HT-29 (cell line): ENCODE measurements around the gene CASKIN2. TPM values are rescaled to one million over a fixed set of nuclear protein-coding genes. Genes with fewer than 3 reads are reported as not detected.
"Not testable (repeated sequence)": the region's sequence is repeated elsewhere in the genome, so short reads cannot be mapped to it uniquely, and the experiment has no call there.

Experiments
- DNase-seq: peaks from one replicate; pipeline ENCODE4 v3.0.0-alpha.2; 2015; ENCODE audit warnings: low spot score
- total RNA-seq: library from RNA; depleted of rRNA; stranded (reverse); fragments of >200 nt; shearing (Covaris generic); gene quantifications from 2 replicates; pipeline ENCODE4 v1.2.3, GENCODE V29; 2014; rRNA removed

Gene CASKIN2
- total RNA-seq, 1 experiment from 2014 or later = 12.3 TPM

DNA sequence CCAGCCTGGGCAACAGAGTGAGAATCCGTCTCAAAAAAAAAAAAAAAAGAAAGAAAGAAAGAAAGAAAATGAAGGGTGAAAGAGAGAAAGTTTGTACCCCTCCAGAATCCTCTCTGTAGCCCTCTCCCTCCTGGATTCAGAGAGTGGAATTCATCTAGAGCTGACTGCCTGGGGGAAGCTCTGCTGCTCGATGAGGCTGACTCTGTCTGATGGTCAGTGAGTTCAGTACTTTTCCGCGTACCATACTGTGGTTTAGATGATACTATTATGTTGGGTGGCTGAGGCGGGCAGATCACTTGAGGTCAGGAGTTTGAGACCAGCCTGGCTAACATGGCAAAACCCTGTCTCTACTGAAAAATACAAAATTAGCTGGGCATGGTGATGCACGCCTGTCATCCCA lies 44.1 kb downstream of the CASKIN2 start:
- no peak for DNase-seq

DNA sequence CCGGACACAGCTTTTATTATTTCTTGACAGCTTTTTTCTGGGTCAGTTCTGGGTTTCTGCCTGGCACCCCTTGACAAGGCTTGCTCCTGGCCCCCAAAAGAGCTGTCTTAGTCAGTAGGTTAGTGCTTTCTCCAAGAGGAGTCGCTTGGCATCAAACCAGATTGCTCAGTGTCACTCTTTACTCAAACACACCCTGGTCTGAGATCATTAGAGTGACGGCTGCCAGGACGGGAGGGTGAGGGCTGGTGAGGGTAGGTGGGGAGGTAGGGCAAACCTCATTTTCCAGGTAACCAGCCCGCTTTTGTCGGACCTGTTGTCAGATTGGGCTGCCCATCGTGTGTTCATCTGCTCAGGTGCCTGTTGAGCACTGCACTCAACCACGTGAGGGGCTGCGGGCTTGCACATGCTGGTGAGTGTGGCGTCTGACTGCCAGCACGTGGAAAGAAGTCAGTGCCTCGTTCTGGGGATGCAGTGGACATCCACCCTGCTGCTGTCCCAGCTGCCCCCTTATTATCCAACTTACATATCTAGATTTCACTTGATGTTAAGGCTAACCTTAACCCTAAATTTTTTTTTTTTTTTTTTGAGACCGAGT lies 46.5 kb downstream of the CASKIN2 start:
- no peak for DNase-seq

DNA sequence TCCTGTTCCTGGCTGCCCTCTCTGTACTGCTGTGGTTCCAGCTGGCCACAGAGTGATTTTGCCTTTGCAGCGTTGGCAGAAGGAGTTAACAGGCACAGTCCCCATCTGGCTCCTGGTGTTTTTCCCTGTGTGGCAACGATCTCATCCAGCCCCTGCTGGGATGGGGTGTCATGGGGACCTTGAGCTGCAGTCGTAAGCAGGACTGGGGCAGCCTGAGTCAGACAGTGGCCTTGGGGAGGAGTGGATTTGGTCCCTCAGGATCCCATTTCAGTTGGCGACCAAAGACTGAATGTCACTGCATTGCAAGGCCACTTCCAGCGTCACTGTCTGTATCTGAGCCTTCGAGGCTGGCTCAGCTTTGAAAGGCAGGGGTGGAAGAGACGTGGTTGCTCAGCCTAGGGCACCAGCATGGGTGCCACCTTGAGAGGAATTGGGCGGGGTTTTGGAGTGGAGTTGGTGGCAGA lies 47.0 kb downstream of the CASKIN2 start:
- DNase-seq = no peak

DNA sequence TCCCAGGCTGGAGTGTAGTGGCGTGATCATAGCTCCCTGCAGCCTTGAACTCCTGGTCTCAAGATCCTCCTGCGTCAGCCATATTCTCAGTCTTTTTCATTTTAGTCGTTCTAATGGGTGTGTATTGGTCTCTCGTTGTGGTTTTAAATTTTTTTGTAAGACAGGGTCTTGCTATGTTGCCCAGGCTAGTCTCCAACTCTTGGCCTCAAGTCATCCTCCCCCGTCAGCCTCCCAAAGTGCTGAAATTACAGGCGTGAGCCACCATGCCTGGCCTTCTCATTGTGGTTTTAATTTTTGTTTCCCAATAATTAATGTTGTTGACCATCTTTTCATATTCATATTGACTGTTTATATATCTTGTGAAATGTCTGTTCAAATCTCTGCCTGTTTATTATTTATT lies 50.3 kb downstream of the CASKIN2 start:
- no peak for DNase-seq

DNA sequence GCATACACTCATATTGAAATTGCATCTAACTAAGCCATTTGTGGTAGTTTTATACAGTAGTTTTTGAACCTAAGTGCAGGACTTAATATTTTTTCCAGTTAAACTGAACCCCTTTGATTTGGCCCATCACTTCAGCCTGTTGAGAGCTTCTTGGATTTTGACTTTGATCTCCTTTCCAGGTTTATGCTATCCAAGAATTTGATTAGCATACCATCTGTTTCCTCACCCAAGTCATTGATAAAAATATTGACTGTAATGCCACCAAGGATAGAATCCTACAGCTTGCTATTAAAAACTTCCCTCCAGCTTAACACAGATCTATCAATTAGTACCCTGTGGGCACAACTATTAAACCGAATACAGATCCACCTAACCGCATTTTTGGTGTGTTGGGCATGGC lies 51.7 kb downstream of the CASKIN2 start:
- no peak for DNase-seq

DNA sequence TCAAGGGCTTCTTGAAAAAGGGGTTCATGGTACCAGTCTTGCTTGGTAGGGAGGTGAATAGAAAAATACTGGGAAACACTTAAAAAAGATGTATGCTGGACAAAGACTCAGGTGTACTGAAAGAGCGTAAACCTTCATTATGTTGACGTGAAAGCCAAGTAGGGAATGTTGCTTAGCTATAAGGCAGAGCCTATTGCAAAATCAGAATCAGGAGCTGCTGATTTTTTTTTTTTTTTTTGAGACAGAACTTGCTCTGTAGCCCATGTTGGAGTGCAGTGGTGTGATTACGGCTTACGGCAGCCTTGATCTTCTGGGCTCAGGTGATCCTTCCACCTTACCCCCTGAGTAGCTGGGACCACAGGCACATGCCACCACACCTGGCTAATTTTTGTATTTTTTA lies 55.0 kb downstream of the CASKIN2 start:
- no peak for DNase-seq

DNA sequence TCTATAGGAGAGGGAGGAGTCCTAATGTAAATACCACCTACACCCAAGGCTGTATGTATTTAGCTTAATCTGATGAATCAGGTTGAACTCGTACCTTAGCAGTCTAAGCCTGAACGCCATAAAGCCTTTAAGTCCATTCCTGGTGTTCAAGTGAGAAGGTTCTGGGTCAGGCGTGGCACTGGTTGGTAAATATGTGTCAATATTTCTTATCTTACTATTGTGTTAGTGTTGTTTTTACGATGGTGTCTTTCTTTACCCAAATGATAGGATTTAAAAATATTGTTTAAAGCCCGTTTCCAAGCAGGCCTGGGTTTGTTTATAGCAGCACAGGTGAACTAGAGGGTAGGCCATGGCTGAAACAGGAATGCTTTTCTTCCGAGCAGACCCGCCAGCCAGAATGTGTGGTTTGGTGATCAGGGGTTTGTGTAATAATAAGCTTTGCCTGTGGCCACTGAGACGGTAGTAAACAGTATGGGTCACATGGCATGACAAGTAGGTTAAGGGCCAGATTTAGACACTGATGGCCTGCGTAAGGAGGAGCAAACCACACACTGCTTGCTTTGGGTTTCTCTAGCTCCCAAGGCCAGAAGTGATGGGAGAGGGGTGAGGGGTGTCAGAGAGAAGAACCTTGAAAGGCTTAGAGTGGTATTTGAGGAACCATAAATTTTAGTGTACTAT lies 55.6 kb downstream of the CASKIN2 start:
- peak; percentile 88 for DNase-seq

DNA sequence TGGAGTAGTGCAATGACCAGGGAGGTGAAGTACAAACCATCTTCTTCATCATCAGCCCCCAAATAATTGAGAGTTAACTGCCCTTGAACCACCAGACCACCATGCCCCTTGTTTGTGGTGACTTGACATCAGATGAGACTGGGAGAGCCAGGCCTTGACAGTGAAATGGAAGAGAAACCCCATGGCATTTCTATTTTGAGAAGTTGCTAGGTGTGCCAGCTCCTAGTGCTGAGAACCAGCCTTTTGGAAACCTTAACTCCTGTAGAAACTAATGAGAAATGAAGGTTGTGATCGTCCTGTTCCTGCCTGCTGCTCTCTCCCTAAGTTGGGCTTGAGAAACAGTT lies 56.1 kb downstream of the CASKIN2 start:
- no peak for DNase-seq

DNA sequence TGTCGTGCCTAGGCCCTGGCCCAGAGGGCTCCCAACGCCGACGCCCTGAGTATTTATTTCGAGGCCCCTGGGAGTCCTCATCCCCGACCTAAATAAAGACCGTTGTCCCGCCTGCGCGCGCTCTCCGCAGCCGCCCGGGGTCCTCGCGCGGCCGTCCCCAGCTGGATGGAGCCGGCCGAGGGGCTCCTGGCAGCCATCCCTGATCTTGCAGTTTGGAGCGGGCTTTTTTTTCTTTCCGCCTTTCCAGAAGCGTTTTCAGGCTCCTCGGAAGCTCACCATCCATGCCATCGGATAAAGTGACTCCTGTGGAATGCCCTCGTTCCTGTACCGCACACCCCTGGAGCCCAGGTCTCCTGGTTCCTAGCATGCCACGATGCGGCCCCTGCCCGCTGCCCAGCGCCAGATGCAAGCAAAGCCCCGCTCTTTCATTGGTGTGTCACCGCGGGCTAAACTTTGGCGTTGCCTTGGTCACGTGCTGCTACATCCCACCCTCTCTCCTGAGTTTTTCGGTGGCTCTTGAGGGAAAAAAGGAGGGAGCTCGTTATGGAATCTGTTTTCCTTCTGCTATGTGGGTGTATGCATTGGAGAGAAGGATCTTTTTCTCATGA lies 58.2 kb downstream of the CASKIN2 start:
- DNase-seq = peak; percentile 23

DNA sequence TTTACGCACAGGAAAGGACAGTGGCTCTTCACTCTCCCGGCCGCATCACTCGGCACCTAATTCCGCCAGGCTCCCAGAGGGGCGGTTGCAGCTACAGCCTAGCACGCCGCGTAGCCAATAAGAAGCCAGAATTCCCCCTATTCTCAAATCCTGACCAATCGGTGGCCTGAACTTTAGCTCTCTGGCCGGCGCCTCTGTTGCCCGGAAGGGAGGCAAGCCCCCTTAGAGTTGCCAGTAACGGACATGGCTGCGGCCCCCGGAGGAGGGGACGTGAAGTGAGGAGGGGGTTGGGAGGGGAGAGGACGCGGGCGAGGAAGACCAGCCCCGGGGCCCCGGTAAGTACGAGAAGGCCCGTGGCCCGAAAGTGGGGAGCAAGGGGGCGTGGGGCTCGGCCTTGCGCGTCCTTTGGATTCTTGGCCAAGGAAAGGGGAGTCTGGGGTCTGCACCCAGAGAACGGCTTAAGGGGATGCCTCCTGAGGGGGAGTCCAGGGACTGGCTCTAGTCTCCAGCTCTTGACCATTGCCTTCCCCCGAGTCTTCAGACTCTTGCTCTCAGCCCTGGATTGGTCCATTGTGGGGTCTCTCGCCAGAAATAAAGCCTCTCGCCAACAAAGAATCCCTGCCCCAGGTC lies 58.8 kb downstream of the CASKIN2 start, which contains the start of gene TMEM94:
Gene TMEM94 (plus strand): TSS at position 219 of the 630 bp plus-strand sequence. CDS start 15,271 bp downstream, outside the sequence.
- peak; percentile 97 for DNase-seq

DNA sequence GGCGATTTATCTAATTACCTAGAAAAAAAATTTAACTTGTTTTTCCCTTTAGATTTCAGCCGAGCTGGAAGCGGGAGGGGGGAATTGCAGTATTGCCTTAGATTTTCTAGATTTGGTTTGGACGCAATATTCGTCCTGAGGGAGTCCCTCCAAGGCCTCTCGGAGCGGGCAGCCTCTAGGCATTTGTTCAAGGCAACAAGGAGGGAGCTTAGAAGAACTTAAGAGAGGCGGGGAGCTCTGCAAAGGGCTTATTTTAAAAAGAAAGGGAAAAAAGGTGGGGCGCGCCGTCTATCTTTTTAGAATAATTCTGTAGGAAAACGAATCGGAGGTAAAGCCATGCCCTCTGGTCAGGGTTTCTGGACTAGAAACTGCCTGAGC lies 59.3 kb downstream of the CASKIN2 start:
- DNase-seq = no peak

DNA sequence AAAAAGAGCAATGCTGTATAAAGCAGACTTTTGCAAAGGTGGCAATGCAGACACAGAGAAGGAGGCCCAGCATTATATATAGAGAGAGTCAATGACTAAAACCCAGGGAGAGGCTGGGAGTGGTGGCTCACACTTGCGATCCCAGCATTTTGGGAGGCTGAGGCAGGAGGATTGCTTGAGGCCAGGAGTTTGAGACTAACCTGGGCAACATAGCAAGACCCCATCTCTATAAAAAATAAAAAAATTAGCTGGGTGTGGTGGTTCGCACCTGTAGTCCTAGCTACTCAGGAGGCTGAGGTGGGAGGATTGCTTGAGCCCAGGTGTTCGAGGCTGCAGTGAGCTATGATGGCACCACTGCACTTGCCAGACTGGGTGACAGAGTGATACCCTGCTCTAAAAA lies 60.7 kb downstream of the CASKIN2 start:
- not testable (repeated sequence) for DNase-seq

DNA sequence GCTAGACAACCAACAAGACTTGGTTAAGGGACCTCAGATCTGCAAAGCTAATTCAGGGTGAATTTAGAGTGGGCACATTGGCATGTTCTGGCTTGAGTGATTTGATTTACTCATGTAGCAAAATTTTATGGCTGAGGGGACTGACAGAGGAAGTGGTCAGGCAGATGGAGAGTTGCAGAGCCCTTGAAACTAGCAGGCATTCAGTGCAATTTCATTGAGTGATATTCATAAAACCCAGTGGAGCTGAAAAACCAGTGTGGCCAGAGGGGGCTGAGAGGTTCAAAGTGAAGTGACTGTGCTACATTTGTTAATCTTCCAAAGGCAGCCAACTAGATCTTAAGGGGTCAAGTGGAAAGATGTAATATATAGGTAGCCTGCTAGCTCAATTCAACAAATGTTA lies 61.1 kb downstream of the CASKIN2 start:
- no peak for DNase-seq

DNA sequence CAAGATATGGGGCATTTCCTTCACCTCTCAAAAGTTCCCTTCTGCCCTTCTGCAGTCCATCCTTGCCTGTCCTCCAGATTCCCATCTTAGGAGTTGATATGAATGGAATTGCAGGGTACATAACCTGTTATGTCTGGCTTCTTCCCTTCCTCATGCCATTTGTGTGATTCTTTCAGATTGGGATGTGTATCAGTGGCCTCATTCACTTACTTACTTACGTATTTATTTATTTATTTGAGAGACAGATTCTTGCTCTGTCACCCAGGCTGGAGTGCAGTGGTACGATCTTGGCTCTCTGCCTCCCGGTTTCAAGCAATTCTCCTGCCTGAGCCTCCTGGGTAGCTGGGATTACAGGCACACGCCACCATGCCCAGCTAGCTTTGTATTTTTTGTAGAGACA lies 65.1 kb downstream of the CASKIN2 start:
- no peak for DNase-seq

Other genes starting within 250 kb of the CASKIN2 start
- 22.8 and 28.8 TPM in 2 replicates for gene MIF4GD, start 244.3 kb downstream of the CASKIN2 start, total RNA-seq
- 39.8 and 46.4 TPM in 2 replicates for gene SLC25A19, start 226.1 kb downstream of the CASKIN2 start, total RNA-seq
- 135 and 169 TPM in 2 replicates for gene GRB2, start 109.9 kb downstream of the CASKIN2 start, total RNA-seq
- 34.9 and 50.5 TPM in 2 replicates for gene TMEM94, start 58.9 kb downstream of the CASKIN2 start, total RNA-seq
- gene TSEN54, start 991 bp upstream of the CASKIN2 start, total RNA-seq = 108 and 134 TPM in 2 replicates
- 162 and 184 TPM in 2 replicates for gene LLGL2, start 10.2 kb upstream of the CASKIN2 start, total RNA-seq
- 29.0 and 36.8 TPM in 2 replicates for gene MYO15B, start 72.3 kb upstream of the CASKIN2 start, total RNA-seq
- gene SMIM5, start 117.9 kb upstream of the CASKIN2 start, total RNA-seq = 16.4 and 16.7 TPM in 2 replicates
- 56.7 and 64.6 TPM in 2 replicates for gene RECQL5, start 151.6 kb upstream of the CASKIN2 start, total RNA-seq
- gene SAP30BP, start 151.8 kb upstream of the CASKIN2 start, total RNA-seq = 53.8 and 56.1 TPM in 2 replicates
- gene ITGB4, start 205.9 kb upstream of the CASKIN2 start, total RNA-seq = 224 and 281 TPM in 2 replicates
- gene GALK1, start 249.7 kb upstream of the CASKIN2 start, total RNA-seq = 40.8 and 41.8 TPM in 2 replicates